ENCODE results near the gene IL6R.
A peak's percentile ranks its signal among the peaks of the same experiment; 100 is the strongest.

DNA sequence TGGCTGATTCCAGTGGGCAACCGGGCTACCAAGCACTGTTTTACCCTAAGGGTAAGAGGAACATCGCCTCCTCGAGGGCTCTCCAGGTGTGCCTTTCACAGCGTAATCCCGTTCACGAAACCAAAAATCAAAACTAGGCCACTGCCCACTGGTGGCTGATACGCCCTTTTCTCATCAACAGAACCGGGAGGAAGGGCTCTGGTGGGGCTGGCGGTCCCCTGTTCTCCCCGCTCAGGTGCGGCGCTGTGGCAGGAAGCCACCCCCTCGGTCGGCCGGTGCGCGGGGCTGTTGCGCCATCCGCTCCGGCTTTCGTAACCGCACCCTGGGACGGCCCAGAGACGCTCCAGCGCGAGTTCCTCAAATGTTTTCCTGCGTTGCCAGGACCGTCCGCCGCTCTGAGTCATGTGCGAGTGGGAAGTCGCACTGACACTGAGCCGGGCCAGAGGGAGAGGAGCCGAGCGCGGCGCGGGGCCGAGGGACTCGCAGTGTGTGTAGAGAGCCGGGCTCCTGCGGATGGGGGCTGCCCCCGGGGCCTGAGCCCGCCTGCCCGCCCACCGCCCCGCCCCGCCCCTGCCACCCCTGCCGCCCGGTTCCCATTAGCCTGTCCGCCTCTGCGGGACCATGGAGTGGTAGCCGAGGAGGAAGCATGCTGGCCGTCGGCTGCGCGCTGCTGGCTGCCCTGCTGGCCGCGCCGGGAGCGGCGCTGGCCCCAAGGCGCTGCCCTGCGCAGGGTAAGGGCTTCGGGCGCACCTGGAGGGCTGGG, at the start of gene IL6R:
- TF ChIP-seq, protein P1, sequence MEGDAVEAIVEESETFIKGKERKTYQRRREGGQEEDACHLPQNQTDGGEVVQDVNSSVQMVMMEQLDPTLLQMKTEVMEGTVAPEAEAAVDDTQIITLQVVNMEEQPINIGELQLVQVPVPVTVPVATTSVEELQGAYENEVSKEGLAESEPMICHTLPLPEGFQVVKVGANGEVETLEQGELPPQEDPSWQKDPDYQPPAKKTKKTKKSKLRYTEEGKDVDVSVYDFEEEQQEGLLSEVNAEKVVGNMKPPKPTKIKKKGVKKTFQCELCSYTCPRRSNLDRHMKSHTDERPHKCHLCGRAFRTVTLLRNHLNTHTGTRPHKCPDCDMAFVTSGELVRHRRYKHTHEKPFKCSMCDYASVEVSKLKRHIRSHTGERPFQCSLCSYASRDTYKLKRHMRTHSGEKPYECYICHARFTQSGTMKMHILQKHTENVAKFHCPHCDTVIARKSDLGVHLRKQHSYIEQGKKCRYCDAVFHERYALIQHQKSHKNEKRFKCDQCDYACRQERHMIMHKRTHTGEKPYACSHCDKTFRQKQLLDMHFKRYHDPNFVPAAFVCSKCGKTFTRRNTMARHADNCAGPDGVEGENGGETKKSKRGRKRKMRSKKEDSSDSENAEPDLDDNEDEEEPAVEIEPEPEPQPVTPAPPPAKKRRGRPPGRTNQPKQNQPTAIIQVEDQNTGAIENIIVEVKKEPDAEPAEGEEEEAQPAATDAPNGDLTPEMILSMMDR (IDR thresholded peaks at IDR 0.05 in 4 of 5, conservative IDR thresholded peaks at IDR 0.05 in 1 of 5): peak in 4 of 5 experiments; percentile 7 to 60 (median 48)
- TF ChIP-seq POLR2A (IDR thresholded peaks at IDR 0.05): peak; percentile 89 to 91
